GOT3 (cell line): ENCODE results near the gene SULT1A1.

Experiments
- DNase-seq: peaks from one replicate; lab custom pipeline; 2025; ENCODE audit warnings: mixed read lengths; lab: John Stamatoyannopoulos, UW

Gene SULT1A1

GRCh38 chr16:28558456-28558855, 51.4 kb downstream of the SULT1A1 start:
- no peak for DNase-seq

- no peak for DNase-seq
Observed at GRCh38 chr16:28556914-28557320, 52.9 kb downstream of the SULT1A1 start.

- DNase-seq = no peak
Observed at GRCh38 chr16:28555561-28555960, 54.3 kb downstream of the SULT1A1 start.
